Subcutaneous abdominal adipose tissue (tissue), 5 donors: ENCODE results near the gene CCDC78.
"Not testable (repeated sequence)": the region's sequence is repeated elsewhere in the genome, so short reads cannot be mapped to it uniquely, and the experiment has no call there.

Experiments
- H3K27ac ChIP-seq: one replicate; pipeline ENCODE4 v1.7.0; 2013; ENCODE audit warnings: low read depth, mild to moderate bottlenecking, inconsistent platforms, low read length, moderate library complexity
- H3K27me3 ChIP-seq, 5 donors: one replicate each; pipeline ENCODE4 v1.7.0; 2013; ENCODE audit warnings: low read length in 5 of 5, inconsistent platforms in 1 of 5; ENCODE audit not compliant: control insufficient read depth in 5 of 5, insufficient read depth in 4 of 5
- H3K36me3 ChIP-seq, 5 donors: one replicate each; pipeline ENCODE4 v1.7.0; 2013; ENCODE audit warnings: low read length in 5 of 5; ENCODE audit not compliant: control insufficient read depth in 5 of 5, insufficient read depth in 5 of 5
- H3K4me1 ChIP-seq, 5 donors: one replicate each; pipeline ENCODE4 v1.7.0; 2013; ENCODE audit warnings: low read length in 5 of 5, mild to moderate bottlenecking in 3 of 5, moderate library complexity in 1 of 5; ENCODE audit not compliant: control insufficient read depth in 5 of 5, insufficient read depth in 5 of 5
- H3K4me3 ChIP-seq, 5 donors: one replicate each; pipeline ENCODE4 v1.7.0; 2013; ENCODE audit warnings: low read length in 5 of 5, low read depth in 1 of 5
- H3K9ac ChIP-seq, 5 donors: one replicate each; pipeline ENCODE4 v1.7.0; 2013; ENCODE audit warnings: low read length in 5 of 5, mild to moderate bottlenecking in 4 of 5, moderate library complexity in 3 of 5
- H3K9me3 ChIP-seq, 5 donors: one replicate each; pipeline ENCODE4 v1.7.0; 2013; ENCODE audit warnings: low read length in 5 of 5; ENCODE audit not compliant: control insufficient read depth in 5 of 5
- donor health status: healthy.
- donor health status: healthy.
- donor health status: healthy.
- donor health status: healthy.
- donor health status: healthy.

The CCDC78 gene

GRCh38 chr16:760545-761343 is 34.5 kb upstream of the CCDC78 start, which contains the start of gene MSLN:
Gene MSLN, plus strand, starts transcription at chr16:760734. Its CDS starts 1,947 bp downstream, at chr16:762681.
- Histone ChIP-seq H3K4me1 (no peaks in the 10 kb centered on the region), H3K4me3 (no peak within 1 kb of the TSS), H3K27me3 (peaks cover 9 to 28% (median 18%) of the 10 kb centered on the region in 5 donors), H3K9me3 (peaks cover 0 to 5% (median 0%) of the 10 kb centered on the region in 5 donors), H3K9ac (no peak within 1 kb of the TSS), H3K36me3 (no peaks in the 10 kb centered on the region), H3K27ac (no peak within 1 kb of the TSS)

- H3K4me1 ChIP-seq: no peaks in the 10 kb centered on the region
- peaks cover 0 to 5% (median 0%) of the 10 kb centered on the region in 5 donors for H3K9me3 ChIP-seq
- no peaks in the 10 kb centered on the region for H3K36me3 ChIP-seq
- H3K4me3 ChIP-seq: no peak overlapping the region
- no peak overlapping the region for H3K27ac ChIP-seq
- H3K9ac ChIP-seq: no peak overlapping the region
- peaks cover 9 to 25% (median 16%) of the 10 kb centered on the region in 5 donors for H3K27me3 ChIP-seq
Observed at GRCh38 chr16:760065-760464, 33.8 kb upstream of the CCDC78 start.

GRCh38 chr16:759110-759910 is 33.1 kb upstream of the CCDC78 start:
- H3K9me3 ChIP-seq: peaks cover 0 to 5% (median 0%) of the 10 kb centered on the region in 5 donors
- H3K36me3 ChIP-seq: no peaks in the 10 kb centered on the region
- H3K4me3 ChIP-seq: no peak overlapping the region
- no peak overlapping the region for H3K27ac ChIP-seq
- no peak overlapping the region for H3K9ac ChIP-seq
- peaks cover 9 to 21% (median 16%) of the 10 kb centered on the region in 5 donors for H3K27me3 ChIP-seq
- H3K4me1 ChIP-seq: no peaks in the 10 kb centered on the region

- Histone ChIP-seq H3K27ac (no peak overlapping the region), H3K4me3 (no peak overlapping the region), H3K9ac (no peak overlapping the region), H3K27me3 (peaks cover 0 to 16% (median 3%) of the 10 kb centered on the region in 5 donors), H3K4me1 (no peaks in the 10 kb centered on the region), H3K9me3 (peaks cover 0 to 5% (median 0%) of the 10 kb centered on the region in 5 donors), H3K36me3 (no peaks in the 10 kb centered on the region)
Observed at GRCh38 chr16:756428-756827, 30.2 kb upstream of the CCDC78 start.

- no peak overlapping the region for H3K9ac ChIP-seq
- H3K4me3 ChIP-seq: no peak overlapping the region
Observed at GRCh38 chr16:754656-755055, 28.4 kb upstream of the CCDC78 start.

GRCh38 chr16:754121-754607 is 27.9 kb upstream of the CCDC78 start:
- H3K4me1 ChIP-seq, H3K9ac ChIP-seq, H3K9me3 ChIP-seq, H3K4me3 ChIP-seq, H3K36me3 ChIP-seq, H3K27ac ChIP-seq: not testable (repeated sequence)
- H3K27me3 ChIP-seq: peaks cover 0 to 17% (median 0%) of the 10 kb centered on the region in 5 donors

More at GRCh38 chr16:754656-755055, 28.4 kb upstream of the CCDC78 start:
- peaks cover 0 to 17% (median 0%) of the 10 kb centered on the region in 5 donors for H3K27me3 ChIP-seq
- H3K36me3 ChIP-seq: no peaks in the 10 kb centered on the region
- no peaks in the 10 kb centered on the region for H3K4me1 ChIP-seq
- no peak overlapping the region for H3K27ac ChIP-seq
- H3K9me3 ChIP-seq: peaks cover 0 to 5% (median 0%) of the 10 kb centered on the region in 5 donors

- Histone ChIP-seq H3K4me3 (no peak overlapping the region), H3K36me3 (no peaks in the 10 kb centered on the region), H3K4me1 (no peaks in the 10 kb centered on the region), H3K9ac (no peak overlapping the region), H3K27ac (no peak overlapping the region), H3K9me3 (peaks cover 0 to 5% (median 0%) of the 10 kb centered on the region in 5 donors), H3K27me3 (peaks cover 0 to 17% (median 0%) of the 10 kb centered on the region in 5 donors)
Observed at GRCh38 chr16:752007-752312, 25.7 kb upstream of the CCDC78 start.

GRCh38 chr16:751152-752006 is 25.1 kb upstream of the CCDC78 start:
- no peak overlapping the region for H3K4me3 ChIP-seq
- no peaks in the 10 kb centered on the region for H3K4me1 ChIP-seq
- peaks cover 0 to 17% (median 0%) of the 10 kb centered on the region in 5 donors for H3K27me3 ChIP-seq
- no peaks in the 10 kb centered on the region for H3K36me3 ChIP-seq
- H3K9ac ChIP-seq: no peak overlapping the region
- H3K27ac ChIP-seq: no peak overlapping the region
- H3K9me3 ChIP-seq: peaks cover 0 to 2% (median 0%) of the 10 kb centered on the region in 5 donors

- H3K9me3 ChIP-seq: no peaks in the 10 kb centered on the region
- H3K36me3 ChIP-seq: no peaks in the 10 kb centered on the region
- peaks cover 0 to 12% (median 0%) of the 10 kb centered on the region in 5 donors for H3K27me3 ChIP-seq
- H3K9ac ChIP-seq: no peak overlapping the region
- H3K4me1 ChIP-seq: no peaks in the 10 kb centered on the region
- no peak overlapping the region for H3K27ac ChIP-seq
- no peak overlapping the region for H3K4me3 ChIP-seq
Observed at GRCh38 chr16:750485-750884, 24.2 kb upstream of the CCDC78 start.
